HG03097 (cell line): ENCODE results near the gene NOL11.
"Not testable (repeated sequence)": the region's sequence is repeated elsewhere in the genome, so short reads cannot be mapped to it uniquely, and the experiment has no call there.

Source experiments
- ATAC-seq: cut with Tn5 transposase; IDR thresholded peaks from one replicate; pipeline ENCODE4 v1.9.1; 2021; ENCODE audit not compliant: unreplicated experiment, low FRiP score

NOL11 gene

GRCh38 chr17:67717624-67718324, at the start of gene NOL11:
Gene NOL11, plus strand, starts transcription at chr17:67717936. Its CDS starts 12 bp downstream, at chr17:67717948.
- peak; percentile 95 for ATAC-seq

DNA sequence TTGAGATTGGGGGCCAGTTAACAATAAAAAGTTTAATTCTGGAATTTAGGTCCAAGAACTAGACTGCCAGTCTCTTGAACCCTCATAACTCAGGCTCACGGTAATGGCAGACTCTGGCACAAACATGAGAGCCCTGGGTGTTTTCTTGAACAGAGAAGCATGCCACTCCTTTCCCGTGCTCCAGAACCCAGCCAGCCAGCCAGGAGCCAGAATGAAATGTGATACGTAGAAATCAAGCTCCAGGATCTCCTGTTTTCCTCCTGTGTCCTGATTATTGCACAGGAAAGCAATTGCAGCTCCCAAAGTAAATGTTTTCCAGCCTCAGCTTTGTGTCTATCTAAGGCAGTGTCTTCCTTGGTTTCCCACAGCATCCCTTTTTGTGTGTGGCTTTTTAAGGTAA, 46.2 kb upstream of the NOL11 start:
- no peak for ATAC-seq

GRCh38 chr17:67672592-67673335, 45.0 kb upstream of the NOL11 start:
- no peak for ATAC-seq

DNA sequence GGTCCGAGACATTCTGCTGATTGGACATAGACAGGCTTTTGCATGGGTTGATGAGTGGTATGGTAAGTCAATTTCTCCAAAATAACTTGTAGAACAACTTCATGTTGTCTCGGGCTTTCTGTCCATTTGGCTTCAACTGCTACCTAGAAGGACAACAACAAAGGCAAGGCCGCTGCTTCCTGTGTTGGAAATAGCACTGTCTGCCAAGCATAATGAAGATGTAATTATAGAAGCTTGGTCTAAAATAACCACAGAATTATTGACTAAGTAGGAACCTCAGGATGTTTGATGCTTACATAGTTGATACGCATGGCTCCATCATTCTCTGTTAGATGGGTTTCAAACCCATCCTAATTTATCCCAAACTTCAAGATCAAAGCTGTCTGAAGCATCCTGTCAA, 42.3 kb upstream of the NOL11 start:
- no peak for ATAC-seq

- no peak for ATAC-seq
These were observed 41.4 kb upstream of the NOL11 start for GRCh38 chr17:67676305-67676704.

DNA sequence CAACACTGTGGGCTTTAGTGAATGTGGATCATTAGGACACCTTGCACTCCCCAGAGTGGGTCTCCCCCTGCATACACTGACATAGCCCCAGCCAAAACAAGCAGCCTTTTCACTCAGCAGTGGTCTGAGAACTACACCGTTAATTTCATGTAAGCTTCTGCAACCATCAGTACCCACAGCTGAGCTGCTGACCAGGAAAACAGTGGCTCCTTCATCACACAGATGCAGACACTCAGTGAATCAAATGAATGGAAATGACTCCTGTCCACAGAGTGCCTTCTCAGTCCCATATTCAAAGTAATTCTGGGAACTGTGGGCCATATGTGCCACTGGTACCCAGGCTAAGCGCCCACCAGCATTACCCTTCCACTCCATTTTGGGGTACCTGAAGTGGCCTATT, 39.3 kb upstream of the NOL11 start:
- ATAC-seq: no peak

DNA sequence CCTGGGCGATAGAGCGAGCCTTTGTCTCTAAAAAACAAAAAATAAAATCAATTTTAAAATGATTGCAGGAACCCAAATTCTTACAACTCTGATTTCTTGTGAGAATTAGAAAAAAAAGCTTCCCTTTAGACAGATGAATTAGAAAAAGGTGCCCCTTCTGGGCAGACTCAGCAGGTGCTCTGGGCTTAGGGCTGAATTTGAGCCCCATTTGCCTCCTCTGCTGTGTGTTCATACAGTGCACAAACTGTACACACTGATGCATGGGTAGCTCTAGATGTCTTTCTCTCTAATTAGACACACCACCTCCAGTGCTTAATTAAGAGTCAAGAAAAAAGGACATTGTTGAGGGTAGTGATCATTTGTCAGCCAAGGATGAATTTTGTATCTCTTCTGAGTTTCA, 38.5 kb upstream of the NOL11 start:
- ATAC-seq: no peak

GRCh38 chr17:67679721-67680120, 38.0 kb upstream of the NOL11 start:
- no peak for ATAC-seq

DNA sequence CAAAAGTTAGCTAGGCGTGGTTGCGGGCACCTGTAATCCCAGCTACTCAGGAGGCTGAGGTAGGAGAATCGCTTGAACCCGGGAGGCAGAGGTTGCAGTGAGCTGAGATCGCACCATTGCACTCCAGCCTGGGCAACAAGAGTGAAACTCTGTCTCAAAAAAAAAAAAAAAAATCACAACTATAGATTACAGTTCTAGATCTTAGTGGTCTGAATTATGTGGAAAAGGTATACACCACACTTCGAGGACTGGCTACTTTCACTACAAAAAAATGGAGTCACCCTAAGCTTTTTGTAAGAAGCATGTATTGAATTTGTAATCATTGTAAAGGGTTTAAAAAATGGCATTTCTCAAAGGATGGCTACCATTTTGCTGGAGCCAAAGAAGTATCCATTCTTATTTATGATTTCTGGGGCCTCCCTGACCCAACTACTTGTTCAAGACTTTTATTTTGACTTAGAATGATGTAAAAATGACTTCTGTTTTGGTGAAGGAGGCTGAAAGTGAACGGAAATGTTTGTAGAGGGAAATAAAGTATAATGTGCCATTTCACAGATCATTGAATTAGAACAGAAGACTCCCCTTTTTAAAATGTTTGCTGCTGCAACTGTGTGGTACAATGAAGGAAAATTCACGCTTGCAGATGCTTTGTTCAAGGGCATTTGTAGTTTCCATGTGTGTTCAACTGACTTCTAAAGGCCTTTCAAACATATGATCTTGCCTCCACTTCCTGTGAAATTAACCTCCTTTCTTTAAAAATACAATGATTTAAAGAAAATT, 37.1 kb upstream of the NOL11 start:
- ATAC-seq: no peak

DNA sequence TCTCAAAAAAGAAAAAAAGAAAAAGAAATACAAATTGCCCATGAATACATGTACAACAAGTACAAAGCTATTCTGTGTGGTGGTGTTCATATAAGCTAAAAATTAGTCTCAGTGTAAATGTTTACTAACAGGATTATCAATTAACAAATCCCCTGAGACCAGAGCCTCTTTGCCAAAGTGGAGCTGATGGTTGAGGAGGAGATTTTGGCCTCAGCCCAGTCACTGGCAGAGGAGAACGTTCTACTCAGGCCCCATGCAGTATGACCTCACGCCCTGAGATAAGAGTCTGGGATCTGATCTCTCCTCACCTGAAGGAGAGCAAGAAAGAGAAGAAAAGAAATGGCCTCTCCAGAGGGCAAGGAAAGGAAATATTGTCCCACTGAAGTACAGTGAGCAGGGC, 35.5 kb upstream of the NOL11 start:
- no peak for ATAC-seq

- ATAC-seq: no peak
These were observed 32.4 kb upstream of the NOL11 start for GRCh38 chr17:67685351-67685750.

- no peak for ATAC-seq
These were observed 31.5 kb upstream of the NOL11 start for GRCh38 chr17:67686241-67686640.

GRCh38 chr17:67687511-67687910, 30.2 kb upstream of the NOL11 start:
- no peak for ATAC-seq

- no peak for ATAC-seq
These were observed 28.1 kb upstream of the NOL11 start for GRCh38 chr17:67689534-67690177.

GRCh38 chr17:67693811-67694210, 23.9 kb upstream of the NOL11 start:
- ATAC-seq: no peak

- no peak for ATAC-seq
These were observed 21.4 kb upstream of the NOL11 start for GRCh38 chr17:67696347-67696746.

DNA sequence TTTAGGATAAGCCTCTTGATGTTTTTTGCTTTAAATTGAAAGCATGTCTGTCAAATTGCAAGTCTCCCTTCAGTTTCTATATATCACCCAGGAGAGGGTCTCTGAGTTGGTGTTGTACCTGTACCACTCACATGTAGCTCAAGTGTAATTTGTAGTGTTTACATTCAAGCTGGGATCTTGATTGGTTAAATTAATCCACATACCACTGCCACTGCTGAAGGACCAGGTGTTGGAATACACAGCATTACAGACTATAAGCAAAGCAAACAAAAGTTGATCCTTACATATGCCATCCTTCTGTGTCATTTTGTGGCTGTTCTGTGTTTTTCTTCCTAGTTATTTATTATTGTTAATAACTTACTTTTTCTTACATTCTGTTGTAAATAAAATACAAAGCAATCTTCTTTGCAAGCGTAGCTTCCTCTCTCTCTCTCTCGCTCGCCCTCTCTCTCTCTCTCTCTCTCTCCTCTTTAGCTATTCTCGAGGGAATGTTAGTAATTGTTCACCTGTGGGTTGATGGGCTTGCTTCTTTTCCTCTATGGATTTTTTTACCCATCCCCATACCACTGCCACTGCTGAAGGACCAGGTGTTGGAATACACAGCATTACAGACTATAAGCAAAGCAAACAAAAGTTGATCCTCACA, 20.8 kb upstream of the NOL11 start:
- ATAC-seq: no peak

GRCh38 chr17:67700037-67700724, 17.6 kb upstream of the NOL11 start:
- ATAC-seq: no peak

DNA sequence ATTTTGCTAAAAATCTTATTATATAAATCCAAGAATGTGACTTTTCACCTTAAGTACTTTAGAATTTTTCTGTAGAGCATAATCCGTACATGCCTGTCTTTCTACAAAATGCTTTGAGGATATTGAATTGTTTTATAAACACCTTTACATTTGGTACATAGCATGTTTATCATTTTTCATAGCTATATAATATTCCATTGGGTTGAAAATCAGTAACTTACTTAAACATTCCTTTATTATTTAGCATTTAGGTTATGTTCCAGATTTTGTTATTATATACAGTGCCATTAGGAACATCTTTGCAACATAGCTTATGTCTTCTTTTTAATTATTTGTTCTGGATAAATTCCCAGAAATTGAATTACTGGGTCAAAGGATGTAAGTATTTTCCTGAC, 17.0 kb upstream of the NOL11 start:
- no peak for ATAC-seq

DNA sequence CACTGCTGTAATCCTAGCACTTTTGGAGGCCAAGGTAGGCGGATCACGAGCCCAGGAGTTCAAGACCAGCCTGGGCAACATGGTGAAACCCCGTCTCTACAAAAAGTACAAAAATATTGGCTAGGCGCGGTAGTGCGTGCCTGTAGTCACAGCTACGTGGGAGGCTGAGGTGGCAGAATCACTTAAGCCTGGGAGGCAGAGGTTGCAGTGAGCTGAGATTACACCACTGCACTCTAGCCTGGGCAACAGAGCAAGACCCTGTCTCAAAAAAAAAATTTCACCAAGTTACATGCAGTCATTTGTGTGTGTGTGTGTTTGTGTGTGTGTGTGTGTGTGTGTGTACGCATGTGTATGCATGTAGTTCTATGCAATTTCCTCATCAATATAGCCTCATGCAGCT, 14.9 kb upstream of the NOL11 start:
- ATAC-seq: not testable (repeated sequence)
